Lower leg skin (tissue), 3 donors: Measurements from ENCODE around the gene ZFP36L1.

Experiments
- CTCF ChIP-seq, 3 donors: fragments of 450-650 bp; IDR thresholded peaks; one replicate each; pipeline ENCODE4 v1.5.1; 2016; ENCODE audit warnings: antibody characterized with exemption in 3 of 3, mild to moderate bottlenecking in 3 of 3, moderate library complexity in 2 of 3
- POLR2A ChIP-seq, 2 donors: fragments of 450-650 bp; IDR thresholded peaks; one replicate each; pipeline ENCODE4 v1.6.1; 2016 to 2017; ENCODE audit warnings: antibody characterized with exemption in 2 of 2, mild to moderate bottlenecking in 1 of 2, moderate library complexity in 1 of 2

- TF ChIP-seq CTCF (IDR thresholded peaks at IDR 0.05) = no peak
- no peak for TF ChIP-seq POLR2A (IDR thresholded peaks at IDR 0.05)
Measured at GRCh38 chr14:68761391-68761790, 31.5 kb downstream of the ZFP36L1 start.
